Trophoblast cell (in vitro differentiated cells and primary cell): ENCODE results near the gene OR14K1.

Experiments
- DNase-seq, 2 donors: peaks; one replicate each; pipeline ENCODE4 v3.0.0-alpha.2; 2016
- H2AFZ ChIP-seq: 2 replicates; pipeline ENCODE4 v1.6.1; 2013; ENCODE audit warnings: low read length, moderate library complexity, mild to moderate bottlenecking; ENCODE audit not compliant: insufficient read depth, poor library complexity
- H2AK5ac ChIP-seq: 2 replicates; pipeline ENCODE4 v1.6.1; 2013; ENCODE audit warnings: mild to moderate bottlenecking, low read length
- H2BK120ac ChIP-seq: 2 replicates; pipeline ENCODE4 v1.6.1; 2013; ENCODE audit warnings: low read length, mild to moderate bottlenecking, moderate library complexity; ENCODE audit not compliant: insufficient read depth, poor library complexity
- H2BK12ac ChIP-seq: 2 replicates; pipeline ENCODE4 v1.6.1; 2013; ENCODE audit warnings: mild to moderate bottlenecking, low read length, moderate library complexity
- H2BK5ac ChIP-seq: 2 replicates; pipeline ENCODE4 v1.6.1; 2013; ENCODE audit warnings: low read length, low read depth, moderate library complexity, mild to moderate bottlenecking; ENCODE audit not compliant: poor library complexity
- H3K14ac ChIP-seq: 2 replicates; pipeline ENCODE4 v1.6.1; 2013; ENCODE audit warnings: mild to moderate bottlenecking, low read length
- H3K18ac ChIP-seq: 2 replicates; pipeline ENCODE4 v1.6.1; 2013; ENCODE audit warnings: mild to moderate bottlenecking, low read length
- H3K23ac ChIP-seq: 2 replicates; pipeline ENCODE4 v1.6.1; 2013; ENCODE audit warnings: low read length
- H3K27ac ChIP-seq: 2 replicates; pipeline ENCODE4 v1.5.1; 2013; ENCODE audit warnings: low read depth, mild to moderate bottlenecking, inconsistent platforms, low read length, moderate library complexity
- H3K27me3 ChIP-seq: 2 replicates; pipeline ENCODE4 v1.6.1; 2013; ENCODE audit warnings: inconsistent platforms, mild to moderate bottlenecking, low read length, moderate library complexity; ENCODE audit not compliant: insufficient read depth
- H3K36me3 ChIP-seq, 2 experiments: 1 replicate in 1 of 2; 2 replicates in 1 of 2; pipeline ENCODE4 v1.6.1; 2013; ENCODE audit warnings: low read length in 2 of 2, mild to moderate bottlenecking in 2 of 2, moderate library complexity in 1 of 2; ENCODE audit not compliant: insufficient read depth in 2 of 2, control insufficient read depth in 1 of 2
- H3K4ac ChIP-seq: 2 replicates; pipeline ENCODE4 v1.6.1; 2013; ENCODE audit warnings: low read depth, mild to moderate bottlenecking, low read length, moderate library complexity
- H3K4me1 ChIP-seq, 2 experiments: 1 replicate in 1 of 2; 2 replicates in 1 of 2; pipeline ENCODE4 v1.6.1; 2013; ENCODE audit warnings: low read length in 2 of 2, mild to moderate bottlenecking in 2 of 2, moderate library complexity in 1 of 2; ENCODE audit not compliant: insufficient read depth in 2 of 2, control insufficient read depth in 1 of 2
- H3K4me2 ChIP-seq: 2 replicates; pipeline ENCODE4 v1.6.1; 2013; ENCODE audit warnings: inconsistent platforms, mild to moderate bottlenecking, low read length, moderate library complexity
- H3K4me3 ChIP-seq: 2 replicates; pipeline ENCODE4 v1.5.1; 2013; ENCODE audit warnings: mild to moderate bottlenecking, low read depth, low read length, inconsistent platforms
- H3K79me1 ChIP-seq: one replicate; pipeline ENCODE4 v1.6.1; 2013; ENCODE audit warnings: low read length
- H3K79me2 ChIP-seq: 2 replicates; pipeline ENCODE4 v1.6.1; 2013; ENCODE audit warnings: low read length, mild to moderate bottlenecking; ENCODE audit not compliant: control insufficient read depth, insufficient read depth, poor library complexity
- H3K9ac ChIP-seq: 2 replicates; pipeline ENCODE4 v1.6.1; 2013; ENCODE audit warnings: mild to moderate bottlenecking, low read length
- H3K9me3 ChIP-seq: 2 replicates; pipeline ENCODE4 v1.6.1; 2013; ENCODE audit warnings: low read depth, mild to moderate bottlenecking, control low read depth, inconsistent platforms, low read length; ENCODE audit not compliant: insufficient read depth
- H4K12ac ChIP-seq: 2 replicates; pipeline ENCODE4 v1.6.1; 2013; ENCODE audit warnings: low read depth, mild to moderate bottlenecking, low read length, moderate library complexity
- H4K8ac ChIP-seq: 2 replicates; pipeline ENCODE4 v1.6.1; 2013; ENCODE audit warnings: low read depth, mild to moderate bottlenecking, low read length, moderate library complexity
- H4K91ac ChIP-seq: one replicate; pipeline ENCODE4 v1.6.1; 2013; ENCODE audit warnings: low read depth, mild to moderate bottlenecking, low read length, moderate library complexity
- WGBS: extraction: QIAGEN DNeasy Blood & Tissue Kit; methylation state at CpG from one replicate; pipeline ENCODE4 v1.1.7; 2013; ENCODE audit warnings: missing lambda C conversion rate; ENCODE audit not compliant: insufficient read length, insufficient coverage; ENCODE audit errors: extremely low coverage; 5-methylcytosine and 5-hydroxymethylcytosine counted together

OR14K1 gene

DNA sequence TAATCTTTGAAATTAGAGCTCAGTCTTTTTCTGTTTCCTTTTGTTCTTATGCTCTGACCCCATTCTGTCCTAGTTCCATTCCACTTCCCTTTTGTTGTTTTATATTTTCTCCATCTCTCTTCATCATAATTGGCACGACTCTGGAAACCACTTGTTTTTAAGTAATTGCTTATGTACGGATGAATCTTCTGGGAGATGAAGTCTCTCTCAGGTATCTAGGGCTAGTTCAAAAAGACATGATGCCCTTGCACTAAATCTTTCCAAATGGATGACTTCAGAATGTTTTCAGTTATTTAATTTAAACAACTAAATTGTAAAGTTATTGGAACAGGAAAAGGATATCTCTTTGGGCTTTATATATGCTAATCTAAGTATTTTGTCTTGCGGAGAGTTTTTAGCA is 21.9 kb upstream of the OR14K1 start, which contains the start of gene OR6F1:
Gene OR6F1 (minus strand): TSS at position 101 of the 400 bp plus-strand sequence. CDS start 3,891 bp downstream, outside the sequence.
- H2BK12ac ChIP-seq = no peak within 1 kb of the TSS
- H3K9me3 ChIP-seq = peaks cover 3% of the 10 kb centered on the region
- H3K27me3 ChIP-seq = no peaks in the 10 kb centered on the region
- no peak within 1 kb of the TSS for H3K23ac ChIP-seq
- H3K4me2 ChIP-seq = no peak within 1 kb of the TSS
- no peaks in the 10 kb centered on the region for H3K36me3 ChIP-seq
- no peak for DNase-seq
- no peak within 1 kb of the TSS for H3K14ac ChIP-seq
- H3K4me3 ChIP-seq = no peak within 1 kb of the TSS
- no peaks in the 10 kb centered on the region for H3K79me1 ChIP-seq
- no peak within 1 kb of the TSS for H3K4ac ChIP-seq
- H3K79me2 ChIP-seq = no peaks in the 10 kb centered on the region
- no peak within 1 kb of the TSS for H3K18ac ChIP-seq
- H3K4me1 ChIP-seq = no peaks in the 10 kb centered on the region
- WGBS = no CpG with 5 or more reads among the region's 3 CpGs
- H3K27ac ChIP-seq = no peak within 1 kb of the TSS
- H2BK120ac ChIP-seq = no peak within 1 kb of the TSS
- H4K8ac ChIP-seq = no peak within 1 kb of the TSS
- no peak within 1 kb of the TSS for H3K9ac ChIP-seq
- H4K91ac ChIP-seq = no peak within 1 kb of the TSS
- H4K12ac ChIP-seq = no peak within 1 kb of the TSS
- no peak within 1 kb of the TSS for H2AFZ ChIP-seq
- H2AK5ac ChIP-seq = no peak within 1 kb of the TSS
- no peak within 1 kb of the TSS for H2BK5ac ChIP-seq

DNA sequence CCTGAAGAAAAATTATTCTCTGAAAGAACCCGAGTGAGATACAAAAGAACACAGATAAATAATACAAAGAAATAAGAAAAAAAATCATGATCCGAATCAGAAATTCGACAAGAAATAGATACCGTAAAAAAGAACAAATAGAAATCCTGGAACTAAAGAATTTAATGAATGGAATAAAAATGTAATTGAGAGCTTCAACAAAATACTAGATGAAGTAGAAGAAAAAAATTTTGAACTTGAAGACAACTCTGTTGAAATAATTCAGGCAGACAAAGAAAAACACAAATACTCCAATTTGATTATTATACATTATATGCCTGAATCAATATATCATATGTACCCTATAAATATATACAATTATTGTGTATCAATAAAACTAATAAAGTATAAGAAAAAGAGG is 17.2 kb upstream of the OR14K1 start:
- WGBS = no CpG with 5 or more reads among the region's 4 CpGs
- Histone ChIP-seq H3K79me1 (no peaks in the 10 kb centered on the region), H2BK12ac (no peak overlapping the region), H3K27me3 (no peaks in the 10 kb centered on the region), H4K8ac (no peak overlapping the region), H3K4ac (no peak overlapping the region), H2AFZ (no peak overlapping the region), H3K23ac (no peak overlapping the region), H3K4me3 (no peak overlapping the region), H3K14ac (no peak overlapping the region), H3K9ac (no peak overlapping the region), H4K91ac (no peak overlapping the region), H2AK5ac (no peak overlapping the region), H4K12ac (no peak overlapping the region), H3K36me3 (no peaks in the 10 kb centered on the region), H3K79me2 (no peaks in the 10 kb centered on the region), H3K4me2 (no peak overlapping the region), H3K18ac (no peak overlapping the region), H3K27ac (no peak overlapping the region), H2BK5ac (no peak overlapping the region), H2BK120ac (no peak overlapping the region), H3K9me3 (no peaks in the 10 kb centered on the region), H3K4me1 (no peaks in the 10 kb centered on the region)
- no peak for DNase-seq

DNA sequence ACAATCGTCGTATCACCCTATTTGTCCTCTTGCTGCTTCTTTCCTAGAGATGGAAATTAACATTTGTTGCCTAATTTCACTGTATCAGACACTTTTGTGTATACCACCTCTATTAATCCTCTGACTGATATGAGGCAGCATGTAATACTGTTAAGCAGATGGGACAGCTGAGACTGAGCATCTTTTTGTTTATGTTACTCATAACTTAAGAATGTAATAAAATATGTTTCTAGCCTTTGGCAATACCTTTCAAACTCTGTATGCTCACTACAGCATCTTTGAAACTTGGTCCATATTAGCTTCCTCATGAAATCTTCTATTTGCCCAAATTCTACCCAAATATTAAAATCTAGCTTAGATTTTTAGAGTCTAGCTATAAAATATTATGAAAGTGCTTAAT is 2.3 kb downstream of the OR14K1 start:
- Histone ChIP-seq H4K8ac (no peak overlapping the region), H3K4ac (no peak overlapping the region), H3K9me3 (peaks cover 4% of the 10 kb centered on the region), H3K4me1 (no peaks in the 10 kb centered on the region), H2AK5ac (no peak overlapping the region), H2BK12ac (no peak overlapping the region), H3K27me3 (no peaks in the 10 kb centered on the region), H4K12ac (no peak overlapping the region), H3K23ac (no peak overlapping the region), H2BK5ac (no peak overlapping the region), H3K79me1 (peaks cover 2% of the 10 kb centered on the region), H3K79me2 (no peaks in the 10 kb centered on the region), H2BK120ac (no peak overlapping the region), H3K4me3 (no peak overlapping the region), H4K91ac (no peak overlapping the region), H3K14ac (no peak overlapping the region), H3K27ac (no peak overlapping the region), H3K18ac (no peak overlapping the region), H3K9ac (no peak overlapping the region), H2AFZ (no peak overlapping the region), H3K36me3 (no peaks in the 10 kb centered on the region), H3K4me2 (no peak overlapping the region)
- DNase-seq = peak in 1 of 2 donors; percentile 52
- WGBS = no CpG with 5 or more reads among the region's 2 CpGs

DNA sequence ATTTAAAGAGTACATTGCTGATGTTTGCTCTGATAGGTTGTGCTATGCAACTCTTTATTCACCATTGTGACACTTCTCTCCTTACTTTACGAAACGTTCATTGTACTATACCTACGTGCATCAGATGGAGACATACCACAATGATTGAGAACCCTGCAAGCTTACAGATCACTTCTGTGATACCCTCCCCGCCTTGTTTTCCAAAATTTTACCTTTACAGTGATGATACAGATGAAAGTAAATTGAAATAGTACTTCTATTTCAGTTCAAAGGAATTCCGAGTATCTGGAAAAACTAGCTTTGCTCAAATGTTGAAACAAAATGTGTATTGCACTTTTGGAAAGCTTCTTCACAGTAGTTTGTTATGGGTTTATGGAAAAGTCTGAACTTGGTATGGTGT is 3.3 kb downstream of the OR14K1 start:
- Histone ChIP-seq H3K27me3 (no peaks in the 10 kb centered on the region), H4K8ac (no peak overlapping the region), H3K4me3 (no peak overlapping the region), H2BK120ac (no peak overlapping the region), H3K23ac (no peak overlapping the region), H3K4ac (no peak overlapping the region), H3K79me1 (peaks cover 2% of the 10 kb centered on the region), H3K9me3 (peaks cover 4% of the 10 kb centered on the region), H3K4me2 (no peak overlapping the region), H3K4me1 (peaks cover 2 to 6% of the 10 kb centered on the region in 2 experiments), H3K14ac (no peak overlapping the region), H3K36me3 (no peaks in the 10 kb centered on the region), H4K91ac (no peak overlapping the region), H2BK5ac (no peak overlapping the region), H3K27ac (peak overlapping the region; percentile 56), H3K9ac (no peak overlapping the region), H2BK12ac (no peak overlapping the region), H3K79me2 (no peaks in the 10 kb centered on the region), H2AFZ (no peak overlapping the region), H3K18ac (no peak overlapping the region), H4K12ac (no peak overlapping the region), H2AK5ac (no peak overlapping the region)
- DNase-seq = peak; percentile 72 to 98
- WGBS = no CpG with 5 or more reads among the region's 5 CpGs
